IMR-90 (cell line): ENCODE results near the gene CYGB. TPM values are rescaled to one million over a fixed set of nuclear protein-coding genes. Genes with fewer than 3 reads are reported as not detected.
"Not testable (repeated sequence)": the region's sequence is repeated elsewhere in the genome, so short reads cannot be mapped to it uniquely, and the experiment has no call there.

Experiments
- ATAC-seq: fragments of 200-7000 bp; cut with Tn5 transposase; 2 replicates; pipeline ENCODE4 v1.9.1; 2020; ENCODE audit warnings: low read depth, mild to moderate bottlenecking, moderate library complexity
- BruUV-seq: library from RNA; stranded (reverse); fragments of 400-500 nt; replicated peaks from 2 replicates; lab custom pipeline; 2021; lab: Mats Ljungman, UMichigan
- CTCF ChIA-PET: fragments of 300-600 bp; formaldehyde crosslinking; extraction: SDS; loops from one replicate; lab custom pipeline; 2021; ENCODE audit warnings: antibody characterized with exemption; lab: Yijun Ruan, JAX
- POLR2A ChIA-PET: fragments of 300-600 bp; sonication (Branson Sonifier 250); formaldehyde crosslinking; loops from one replicate; lab custom pipeline; 2022; ENCODE audit warnings: antibody characterized with exemption; ENCODE audit not compliant: unreplicated experiment; lab: Charles Lee
- DNase-seq: peaks from one replicate; pipeline ENCODE4 v3.0.0; 2013
- H2AFZ ChIP-seq: replicated peaks from 2 replicates; pipeline ENCODE3; 2013; ENCODE audit warnings: low read length, mild to moderate bottlenecking; ENCODE audit not compliant: poor library complexity
- H2AK5ac ChIP-seq: 2 replicates; pipeline ENCODE4 v1.6.1; 2013; ENCODE audit warnings: low read depth, low read length, inconsistent platforms
- H2AK9ac ChIP-seq: replicated peaks from 2 replicates; pipeline ENCODE3; 2013; ENCODE audit warnings: mild to moderate bottlenecking, low read depth, low read length, moderate library complexity; ENCODE audit not compliant: poor library complexity
- H2BK120ac ChIP-seq: 2 replicates; pipeline ENCODE4 v1.6.1; 2013; ENCODE audit warnings: low read depth, low read length, inconsistent platforms
- H2BK15ac ChIP-seq: 3 replicates; pipeline ENCODE4 v1.6.1; 2013; ENCODE audit warnings: low read depth, low read length, inconsistent platforms
- H2BK20ac ChIP-seq: 2 replicates; pipeline ENCODE4 v1.6.1; 2013; ENCODE audit warnings: low read depth, mild to moderate bottlenecking, inconsistent platforms, low read length, moderate library complexity
- H2BK5ac ChIP-seq: 2 replicates; pipeline ENCODE4 v1.6.1; 2013; ENCODE audit warnings: mild to moderate bottlenecking, low read depth, low read length, inconsistent platforms; ENCODE audit not compliant: poor library complexity, severe bottlenecking
- H3K14ac ChIP-seq: replicated peaks from 2 replicates; pipeline ENCODE4 v1.6.1; 2013; ENCODE audit warnings: low read depth, low read length, inconsistent platforms
- H3K18ac ChIP-seq: 2 replicates; pipeline ENCODE4 v1.6.1; 2013; ENCODE audit warnings: low read depth, low read length, control low read depth
- H3K23ac ChIP-seq: 2 replicates; pipeline ENCODE4 v1.6.1; 2013; ENCODE audit warnings: low read depth, low read length, inconsistent platforms
- H3K27ac ChIP-seq: 2 replicates; pipeline ENCODE4 v1.5.1; 2013; ENCODE audit warnings: mild to moderate bottlenecking, control low read depth, low read length; ENCODE audit not compliant: insufficient read depth
- H3K27me3 ChIP-seq: 2 replicates; pipeline ENCODE4 v1.6.1; 2013; ENCODE audit warnings: low read length; ENCODE audit not compliant: control insufficient read depth, insufficient read depth
- H3K36me3 ChIP-seq: 2 replicates; pipeline ENCODE4 v1.6.1; 2013; ENCODE audit warnings: low read length, mixed read lengths; ENCODE audit not compliant: control insufficient read depth, insufficient read depth
- H3K4ac ChIP-seq: 2 replicates; pipeline ENCODE4 v1.6.1; 2013; ENCODE audit warnings: low read depth, low read length, inconsistent platforms
- H3K4me1 ChIP-seq: 2 replicates; pipeline ENCODE4 v1.6.1; 2013; ENCODE audit warnings: low read length, mixed read lengths; ENCODE audit not compliant: control insufficient read depth, insufficient read depth
- H3K4me2 ChIP-seq: 2 replicates; pipeline ENCODE4 v1.6.1; 2013; ENCODE audit warnings: low read depth, mild to moderate bottlenecking, control low read depth, low read length, moderate library complexity
- H3K4me3 ChIP-seq: 2 replicates; pipeline ENCODE4 v1.5.1; 2013; ENCODE audit warnings: low read depth, mild to moderate bottlenecking, control low read depth, low read length, moderate library complexity; ENCODE audit not compliant: insufficient read depth
- H3K56ac ChIP-seq: 2 replicates; pipeline ENCODE4 v1.6.1; 2013; ENCODE audit warnings: low read length, inconsistent platforms; ENCODE audit not compliant: insufficient read depth; ENCODE audit errors: extremely low read depth
- H3K79me1 ChIP-seq, 2 experiments: 2 replicates each; pipeline ENCODE4 v1.6.1; 2013; ENCODE audit warnings: low read length in 2 of 2, inconsistent platforms in 1 of 2, low read depth in 1 of 2
- H3K9ac ChIP-seq: 2 replicates; pipeline ENCODE4 v1.6.1; 2013; ENCODE audit warnings: low read depth, low read length, control low read depth
- H3K9me1 ChIP-seq: 2 replicates; pipeline ENCODE4 v1.6.1; 2013; ENCODE audit warnings: low read length, inconsistent platforms; ENCODE audit not compliant: insufficient read depth
- H3K9me3 ChIP-seq: 2 replicates; pipeline ENCODE4 v1.6.1; 2013; ENCODE audit warnings: low read length; ENCODE audit not compliant: control insufficient read depth, insufficient read depth
- H4K20me1 ChIP-seq: 2 replicates; pipeline ENCODE4 v1.6.1; 2013; ENCODE audit warnings: low read length, inconsistent platforms; ENCODE audit not compliant: insufficient read depth
- H4K5ac ChIP-seq: 2 replicates; pipeline ENCODE4 v1.6.1; 2013; ENCODE audit warnings: mild to moderate bottlenecking, low read depth, low read length, control low read depth
- H4K8ac ChIP-seq, 2 experiments: 2 replicates each; pipeline ENCODE4 v1.6.1; 2013; ENCODE audit warnings: low read depth in 2 of 2, low read length in 2 of 2, control low read depth in 1 of 2, inconsistent platforms in 1 of 2
- H4K91ac ChIP-seq: 2 replicates; pipeline ENCODE4 v1.6.1; 2013; ENCODE audit warnings: low read depth, low read length, inconsistent platforms; ENCODE audit not compliant: insufficient read depth
- WGBS, 2 experiments: methylation state at CpG; one replicate each; pipeline versions ENCODE4 v1.1.5 to v1.1.7; 2013; ENCODE audit warnings: missing lambda C conversion rate in 2 of 2; ENCODE audit not compliant: insufficient read length in 1 of 2; ENCODE audit errors: extremely low coverage in 2 of 2; 5-methylcytosine and 5-hydroxymethylcytosine counted together
- dilution Hi-C: fragments of 300-500 bp; cut with HindIII; formaldehyde crosslinking; loops from one replicate; pipeline ENCODE4 v1.14.3; 2018; ENCODE audit warnings: low sequenced_read_pairs; ENCODE audit not compliant: unreplicated experiment
- in situ Hi-C: fragments of 300-500 bp; cut with MboI; formaldehyde crosslinking; loops from 3 replicates; pipeline ENCODE4 v1.14.3; 2019; ENCODE audit warnings: low sequenced_read_pairs, inconsistent platforms, mixed read lengths
- intact Hi-C: fragments of 100-400 bp; cut with micrococcal nuclease; formaldehyde crosslinking; loops from 2 replicates; pipeline ENCODE4 v1.10.0; 2022
- polyA plus RNA-seq, 3 experiments: library from polyadenylated mRNA; depleted of rRNA; stranded (reverse); fragments of >200 nt; gene quantifications; 2 replicates each; pipeline ENCODE4 v1.2.3, GENCODE V29; 2012; ENCODE audit warnings: low replicate concordance in 1 of 3
- total RNA-seq: library from RNA; depleted of rRNA; stranded (reverse); fragments of >200 nt; gene quantifications from 2 replicates; pipeline ENCODE4 v1.2.3, GENCODE V29; 2012

The CYGB gene
- total and polyA plus RNA-seq, 2 of the 4 experiments (the other 2 are of a cell fraction): 1.3 to 2.9 TPM

DNA sequence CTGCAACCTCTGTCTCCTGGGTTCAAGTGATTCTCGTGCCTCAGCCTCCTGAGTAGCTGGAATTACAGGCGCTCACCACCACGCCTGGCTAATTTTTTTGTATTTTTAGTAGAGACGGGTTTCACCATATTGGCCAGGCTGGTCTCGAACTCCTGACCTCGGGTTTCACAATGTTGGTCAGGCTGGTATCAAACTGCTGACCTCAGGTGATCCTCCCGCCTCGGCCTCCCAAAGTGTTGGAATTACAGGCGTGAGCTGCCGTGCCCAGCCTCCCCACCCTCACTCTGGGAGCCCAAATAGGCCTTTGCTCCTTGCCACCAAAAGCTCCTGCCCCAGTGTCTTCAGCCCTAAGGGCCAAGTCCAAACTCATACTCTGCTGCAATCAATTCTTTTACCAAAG lies 15.8 kb downstream of the CYGB start:
- H2BK15ac ChIP-seq, H3K27me3 ChIP-seq, H4K8ac ChIP-seq, H3K14ac ChIP-seq, BruUV-seq, H2AK9ac ChIP-seq, H4K91ac ChIP-seq, H3K56ac ChIP-seq, DNase-seq, H3K18ac ChIP-seq, H4K20me1 ChIP-seq, H3K4me3 ChIP-seq, H3K9ac ChIP-seq, H3K9me3 ChIP-seq, H2BK5ac ChIP-seq, H2AK5ac ChIP-seq, H2AFZ ChIP-seq, POLR2A ChIA-PET, H3K27ac ChIP-seq, ATAC-seq, H2BK120ac ChIP-seq, dilution Hi-C loops, H3K36me3 ChIP-seq, H3K23ac ChIP-seq, H3K4me2 ChIP-seq, H3K4ac ChIP-seq, H2BK20ac ChIP-seq, H4K5ac ChIP-seq, H3K9me1 ChIP-seq, H3K79me1 ChIP-seq: not testable (repeated sequence)
- peaks cover 13% of the 10 kb centered on the region for H3K4me1 ChIP-seq
- CTCF ChIA-PET: interaction anchor here (1.1 to 4.1 kb wide), 3 partner anchors 19 to 27 kb away, joined by 3 to 18 read pairs (median 4); partner anchors contain the start of gene PRCD
- intact Hi-C loops (loop anchor here (2.0 kb wide), 2 partner anchors 159 to 193 kb away; no protein-coding TSS in a partner anchor), in situ Hi-C loops (loop anchor here (5.0 kb wide), 1 partner anchor 101 kb away; no protein-coding TSS in a partner anchor)
- 94% methylated on average over 5 of the region's 10 CpGs; no CpG with 5 or more reads in 1 of the 2 experiments for WGBS, 2 experiments
